ENCODE data around the gene PLCB1.

PLCB1 gene

GRCh38 chr20:8399947-8400346 lies 267.9 kb downstream of the PLCB1 start:
- ATAC-seq (ENCODE audit: low read depth) (peak; percentile 99), DNase-seq (ENCODE audit: low spot score in 2 of 2) (peak in 1 of 2 donors; percentile 44)
- H3K27me3 Mint-ChIP-seq = no peaks in the 10 kb centered on the region
- no peaks in the 10 kb centered on the region for H3K36me3 Mint-ChIP-seq
- H3K9me3 Mint-ChIP-seq = peaks cover 1% of the 10 kb centered on the region
- H3K4me1 Mint-ChIP-seq = peaks cover 13% of the 10 kb centered on the region
- H3K4me3 Mint-ChIP-seq = peak overlapping the region; percentile 3
- H3K27ac Mint-ChIP-seq = peak overlapping the region; percentile 60

GRCh38 chr20:8400486-8400885 lies 268.4 kb downstream of the PLCB1 start:
- no peak for ATAC-seq (ENCODE audit: low read depth)

GRCh38 chr20:8401556-8401955 lies 269.5 kb downstream of the PLCB1 start:
- H3K36me3 Mint-ChIP-seq = no peaks in the 10 kb centered on the region
- no peak overlapping the region for H3K27ac Mint-ChIP-seq
- ATAC-seq (ENCODE audit: low read depth) (no peak), DNase-seq (ENCODE audit: low spot score in 2 of 2) (no peak)
- H3K4me3 Mint-ChIP-seq = no peak overlapping the region
- H3K9me3 Mint-ChIP-seq = peaks cover 1% of the 10 kb centered on the region
- peaks cover 13% of the 10 kb centered on the region for H3K4me1 Mint-ChIP-seq
- H3K27me3 Mint-ChIP-seq = no peaks in the 10 kb centered on the region

More at GRCh38 chr20:8400486-8400885, 268.4 kb downstream of the PLCB1 start:
- Mint-ChIP-seq H3K27ac (no peak overlapping the region), H3K4me1 (peaks cover 13% of the 10 kb centered on the region), H3K27me3 (no peaks in the 10 kb centered on the region), H3K36me3 (no peaks in the 10 kb centered on the region), H3K4me3 (no peak overlapping the region), H3K9me3 (peaks cover 1% of the 10 kb centered on the region)
- no peak for DNase-seq (ENCODE audit: low spot score in 2 of 2)

- Mint-ChIP-seq H3K4me1 (peaks cover 13% of the 10 kb centered on the region), H3K36me3 (no peaks in the 10 kb centered on the region), H3K27ac (no peak overlapping the region), H3K4me3 (no peak overlapping the region), H3K9me3 (peaks cover 1% of the 10 kb centered on the region), H3K27me3 (no peaks in the 10 kb centered on the region)
- DNase-seq (ENCODE audit: low spot score in 2 of 2) = no peak
- ATAC-seq (ENCODE audit: low read depth) = no peak
Measured at GRCh38 chr20:8402798-8403197, 270.7 kb downstream of the PLCB1 start.

- Mint-ChIP-seq H3K36me3 (no peaks in the 10 kb centered on the region), H3K9me3 (no peaks in the 10 kb centered on the region), H3K27ac (no peak overlapping the region), H3K27me3 (no peaks in the 10 kb centered on the region), H3K4me3 (no peak overlapping the region), H3K4me1 (peaks cover 10% of the 10 kb centered on the region)
- no peak for ATAC-seq (ENCODE audit: low read depth)
- no peak for DNase-seq (ENCODE audit: low spot score in 2 of 2)
Measured at GRCh38 chr20:8404912-8405635, 273.0 kb downstream of the PLCB1 start.

GRCh38 chr20:8406391-8406790 lies 274.3 kb downstream of the PLCB1 start:
- H3K27me3 Mint-ChIP-seq = no peaks in the 10 kb centered on the region
- no peak overlapping the region for H3K27ac Mint-ChIP-seq
- DNase-seq (ENCODE audit: low spot score in 2 of 2) (no peak), ATAC-seq (ENCODE audit: low read depth) (no peak)
- H3K4me1 Mint-ChIP-seq = peaks cover 6% of the 10 kb centered on the region
- no peak overlapping the region for H3K4me3 Mint-ChIP-seq
- no peaks in the 10 kb centered on the region for H3K36me3 Mint-ChIP-seq
- no peaks in the 10 kb centered on the region for H3K9me3 Mint-ChIP-seq

- Mint-ChIP-seq H3K27ac (no peak overlapping the region), H3K4me1 (peaks cover 2% of the 10 kb centered on the region), H3K27me3 (no peaks in the 10 kb centered on the region), H3K9me3 (no peaks in the 10 kb centered on the region), H3K4me3 (no peak overlapping the region), H3K36me3 (no peaks in the 10 kb centered on the region)
- DNase-seq (ENCODE audit: low spot score in 2 of 2) = no peak
- no peak for ATAC-seq (ENCODE audit: low read depth)
Measured at GRCh38 chr20:8408587-8409307, 276.7 kb downstream of the PLCB1 start.

GRCh38 chr20:8413691-8414090 lies 281.6 kb downstream of the PLCB1 start:
- H3K36me3 Mint-ChIP-seq = no peaks in the 10 kb centered on the region
- no peaks in the 10 kb centered on the region for H3K4me1 Mint-ChIP-seq
- H3K9me3 Mint-ChIP-seq = no peaks in the 10 kb centered on the region
- no peaks in the 10 kb centered on the region for H3K27me3 Mint-ChIP-seq
- H3K4me3 Mint-ChIP-seq = no peak overlapping the region
- ATAC-seq (ENCODE audit: low read depth) = no peak
- H3K27ac Mint-ChIP-seq = no peak overlapping the region
- DNase-seq (ENCODE audit: low spot score in 2 of 2) = no peak

GRCh38 chr20:8414586-8415274 lies 282.7 kb downstream of the PLCB1 start:
- Mint-ChIP-seq H3K27ac (no peak overlapping the region), H3K36me3 (no peaks in the 10 kb centered on the region), H3K4me1 (no peaks in the 10 kb centered on the region), H3K4me3 (no peak overlapping the region), H3K27me3 (no peaks in the 10 kb centered on the region), H3K9me3 (no peaks in the 10 kb centered on the region)
- DNase-seq (ENCODE audit: low spot score in 2 of 2) = no peak
- ATAC-seq (ENCODE audit: low read depth) = no peak

- Mint-ChIP-seq H3K9me3 (no peaks in the 10 kb centered on the region), H3K4me1 (no peaks in the 10 kb centered on the region), H3K4me3 (no peak overlapping the region), H3K36me3 (no peaks in the 10 kb centered on the region), H3K27ac (no peak overlapping the region), H3K27me3 (peaks cover 4% of the 10 kb centered on the region)
- DNase-seq (ENCODE audit: low spot score in 2 of 2) = no peak
- ATAC-seq (ENCODE audit: low read depth) = no peak
Measured at GRCh38 chr20:8421981-8422380, 289.9 kb downstream of the PLCB1 start.

GRCh38 chr20:8423482-8423881 lies 291.4 kb downstream of the PLCB1 start:
- H3K27me3 Mint-ChIP-seq = peaks cover 5% of the 10 kb centered on the region
- H3K27ac Mint-ChIP-seq = no peak overlapping the region
- ATAC-seq (ENCODE audit: low read depth) (no peak), DNase-seq (ENCODE audit: low spot score in 2 of 2) (no peak)
- H3K9me3 Mint-ChIP-seq = no peaks in the 10 kb centered on the region
- no peak overlapping the region for H3K4me3 Mint-ChIP-seq
- H3K4me1 Mint-ChIP-seq = no peaks in the 10 kb centered on the region
- no peaks in the 10 kb centered on the region for H3K36me3 Mint-ChIP-seq

- no peak for ATAC-seq (ENCODE audit: low read depth)
- no peaks in the 10 kb centered on the region for H3K36me3 Mint-ChIP-seq
- H3K27ac Mint-ChIP-seq = no peak overlapping the region
Measured at GRCh38 chr20:8424010-8424409, 291.9 kb downstream of the PLCB1 start.

GRCh38 chr20:8425016-8425415 lies 292.9 kb downstream of the PLCB1 start:
- H3K4me1 Mint-ChIP-seq = no peaks in the 10 kb centered on the region

More at GRCh38 chr20:8424010-8424409, 291.9 kb downstream of the PLCB1 start:
- no peak overlapping the region for H3K4me3 Mint-ChIP-seq
- no peak for DNase-seq (ENCODE audit: low spot score in 2 of 2)
- peaks cover 7% of the 10 kb centered on the region for H3K27me3 Mint-ChIP-seq
- no peaks in the 10 kb centered on the region for H3K9me3 Mint-ChIP-seq
- no peaks in the 10 kb centered on the region for H3K4me1 Mint-ChIP-seq

GRCh38 chr20:8425802-8426201 lies 293.7 kb downstream of the PLCB1 start:
- peaks cover 7% of the 10 kb centered on the region for H3K27me3 Mint-ChIP-seq
- no peaks in the 10 kb centered on the region for H3K36me3 Mint-ChIP-seq
- ATAC-seq (ENCODE audit: low read depth) (no peak), DNase-seq (ENCODE audit: low spot score in 2 of 2) (no peak)
- H3K4me3 Mint-ChIP-seq = no peak overlapping the region
- no peaks in the 10 kb centered on the region for H3K4me1 Mint-ChIP-seq
- H3K9me3 Mint-ChIP-seq = no peaks in the 10 kb centered on the region
- H3K27ac Mint-ChIP-seq = no peak overlapping the region

More at GRCh38 chr20:8425016-8425415, 292.9 kb downstream of the PLCB1 start:
- no peak for ATAC-seq (ENCODE audit: low read depth)
- no peak overlapping the region for H3K4me3 Mint-ChIP-seq
- H3K36me3 Mint-ChIP-seq = no peaks in the 10 kb centered on the region
- no peaks in the 10 kb centered on the region for H3K9me3 Mint-ChIP-seq
- no peak for DNase-seq (ENCODE audit: low spot score in 2 of 2)
- no peak overlapping the region for H3K27ac Mint-ChIP-seq
- peaks cover 7% of the 10 kb centered on the region for H3K27me3 Mint-ChIP-seq
